MM.1S (cell line): ENCODE measurements around the gene TSPEAR.
"Not testable (repeated sequence)": the region's sequence is repeated elsewhere in the genome, so short reads cannot be mapped to it uniquely, and the experiment has no call there.

Experiments used
- DNase-seq: peaks from one replicate; pipeline ENCODE4 v3.0.0-alpha.2; 2015
- H2AFZ ChIP-seq: fragments of 300-600 bp; sonication (generic); 2 replicates; pipeline ENCODE4 v1.6.0; 2016; ENCODE audit warnings: antibody characterized with exemption, low read length
- H3F3A ChIP-seq: fragments of 300-600 bp; sonication (generic); 2 replicates; pipeline ENCODE4 v1.6.1; 2016; ENCODE audit warnings: mild to moderate bottlenecking, antibody characterized with exemption, low read length, moderate library complexity, mixed read lengths; ENCODE audit not compliant: insufficient read depth
- H3K27ac ChIP-seq: fragments of 300-600 bp; sonication (generic); 2 replicates; pipeline ENCODE4 v1.5.1; 2016; ENCODE audit warnings: mild to moderate bottlenecking, low read length
- H3K27me3 ChIP-seq: fragments of 300-600 bp; sonication (generic); replicated peaks from 2 replicates; pipeline ENCODE4 v1.6.0; 2016; ENCODE audit warnings: low read length; ENCODE audit not compliant: insufficient read depth
- H3K36me3 ChIP-seq: fragments of 300-600 bp; sonication (generic); replicated peaks from 2 replicates; pipeline ENCODE4 v1.6.1; 2016; ENCODE audit warnings: mild to moderate bottlenecking, low read length, mixed read lengths; ENCODE audit not compliant: insufficient read depth
- H3K4me1 ChIP-seq: fragments of 300-600 bp; sonication (generic); 2 replicates; pipeline ENCODE4 v1.6.1; 2016; ENCODE audit warnings: low read length, mixed read lengths
- H3K4me2 ChIP-seq: fragments of 300-600 bp; sonication (generic); 2 replicates; pipeline ENCODE4 v1.6.0; 2016; ENCODE audit warnings: low read depth, low read length
- H3K4me3 ChIP-seq: fragments of 300-600 bp; sonication (generic); 2 replicates; pipeline ENCODE4 v1.5.1; 2016; ENCODE audit warnings: low read length, mixed read lengths
- H3K79me2 ChIP-seq: fragments of 300-600 bp; sonication (generic); 2 replicates; pipeline ENCODE4 v1.6.1; 2016; ENCODE audit warnings: mixed run types, low read length, mixed read lengths
- H3K9ac ChIP-seq: fragments of 300-600 bp; sonication (generic); 2 replicates; pipeline ENCODE4 v1.6.1; 2016; ENCODE audit warnings: low read length, mixed read lengths
- H3K9me2 ChIP-seq: fragments of 300-600 bp; sonication (generic); replicated peaks from 2 replicates; pipeline ENCODE4 v1.6.1; 2016; ENCODE audit warnings: mild to moderate bottlenecking, low read length, mixed read lengths; ENCODE audit not compliant: insufficient read depth
- H3K9me3 ChIP-seq: fragments of 300-600 bp; sonication (generic); replicated peaks from 2 replicates; pipeline ENCODE4 v1.6.1; 2016; ENCODE audit warnings: mild to moderate bottlenecking, low read length, mixed read lengths; ENCODE audit not compliant: insufficient read depth
- H4K20me1 ChIP-seq: fragments of 300-600 bp; sonication (generic); 2 replicates; pipeline ENCODE4 v1.6.1; 2016; ENCODE audit warnings: mild to moderate bottlenecking, low read length, moderate library complexity, mixed read lengths; ENCODE audit not compliant: insufficient read depth
- CTCF ChIP-seq: fragments of 300-600 bp; sonication (generic); IDR thresholded peaks from 2 replicates; pipeline ENCODE4 v1.5.1; 2016; ENCODE audit warnings: antibody characterized with exemption, low read length, mixed read lengths
- EZH2 ChIP-seq: fragments of 300-600 bp; sonication (generic); optimal IDR thresholded peaks from 2 replicates; pipeline ENCODE3; 2017; ENCODE audit warnings: low read depth, mild to moderate bottlenecking, antibody characterized with exemption, low read length, mixed read lengths
- EZH2phosphoT487 ChIP-seq: fragments of 300-600 bp; sonication (generic); IDR thresholded peaks from 2 replicates; pipeline ENCODE4 v1.6.1; 2018; ENCODE audit warnings: antibody characterized with exemption, low read length

The TSPEAR gene

GRCh38 chr21:44687671-44688070 lies 23.7 kb downstream of the TSPEAR start:
- no peak overlapping the region for H3K4me2 ChIP-seq
- no peak for DNase-seq
- H3K4me3 ChIP-seq = no peak overlapping the region
- peaks cover 97% of the 10 kb centered on the region for H3K27me3 ChIP-seq
- H4K20me1 ChIP-seq = no peaks in the 10 kb centered on the region
- H3K79me2 ChIP-seq = no peaks in the 10 kb centered on the region
- no peaks in the 10 kb centered on the region for H3K36me3 ChIP-seq
- no peak for TF ChIP-seq EZH2
- TF ChIP-seq CTCF = no peak
- no peak for TF ChIP-seq EZH2phosphoT487
- no peaks in the 10 kb centered on the region for H3F3A ChIP-seq
- no peaks in the 10 kb centered on the region for H3K4me1 ChIP-seq
- no peaks in the 10 kb centered on the region for H3K9me2 ChIP-seq
- H2AFZ ChIP-seq = no peak overlapping the region
- no peak overlapping the region for H3K9ac ChIP-seq
- no peaks in the 10 kb centered on the region for H3K9me3 ChIP-seq
- no peak overlapping the region for H3K27ac ChIP-seq

DNA sequence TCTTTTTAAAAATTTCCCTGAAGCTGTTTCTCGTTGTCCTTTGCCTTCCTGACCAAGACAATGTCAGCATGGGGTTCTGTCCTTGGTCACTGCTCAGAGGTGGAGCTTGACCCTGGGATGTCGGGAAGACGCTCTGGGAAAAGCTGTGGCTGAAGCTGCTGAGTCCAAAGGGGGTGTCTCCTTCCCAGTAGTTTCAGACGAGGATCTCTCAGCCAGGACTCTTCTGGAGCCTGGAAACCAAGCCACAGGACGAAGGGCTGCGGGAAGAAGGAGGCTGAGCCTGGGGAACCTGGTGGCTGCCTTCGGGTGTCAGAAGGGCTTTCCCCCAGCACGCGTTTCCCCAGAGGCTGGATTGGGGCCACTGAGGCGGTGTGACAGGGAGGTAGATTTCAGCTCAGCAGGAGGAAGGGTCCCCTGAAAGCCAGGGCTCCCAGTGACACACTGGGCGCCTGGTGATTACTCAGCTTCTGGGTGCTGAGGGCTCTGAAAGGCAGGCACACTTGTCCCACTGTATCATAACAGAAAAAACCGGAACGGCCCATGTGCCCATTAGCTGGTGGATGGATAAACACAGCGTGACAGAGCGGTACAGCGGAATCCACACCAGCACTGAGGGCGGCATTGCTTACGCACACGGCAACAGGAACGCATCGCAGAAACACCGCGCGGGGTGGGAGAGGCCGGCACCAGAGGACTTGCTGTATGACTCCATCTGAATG lies 24.4 kb downstream of the TSPEAR start:
- no peaks in the 10 kb centered on the region for H3K36me3 ChIP-seq
- H3K9ac ChIP-seq = no peak overlapping the region
- H4K20me1 ChIP-seq = no peaks in the 10 kb centered on the region
- no peak overlapping the region for H3K4me3 ChIP-seq
- H3K9me2 ChIP-seq = no peaks in the 10 kb centered on the region
- no peak for DNase-seq
- no peak overlapping the region for H3K27ac ChIP-seq
- no peak overlapping the region for H3K4me2 ChIP-seq
- no peaks in the 10 kb centered on the region for H3K9me3 ChIP-seq
- no peak overlapping the region for H2AFZ ChIP-seq
- no peaks in the 10 kb centered on the region for H3K79me2 ChIP-seq
- no peaks in the 10 kb centered on the region for H3F3A ChIP-seq
- TF ChIP-seq EZH2 (no peak), CTCF (no peak), EZH2phosphoT487 (no peak)
- peaks cover 97% of the 10 kb centered on the region for H3K27me3 ChIP-seq
- no peaks in the 10 kb centered on the region for H3K4me1 ChIP-seq

- no peak overlapping the region for H3K27ac ChIP-seq
- H3K27me3 ChIP-seq = peaks cover 97% of the 10 kb centered on the region
- H3K4me2 ChIP-seq = no peak overlapping the region
- H3K9me2 ChIP-seq = no peaks in the 10 kb centered on the region
- H3K9me3 ChIP-seq = no peaks in the 10 kb centered on the region
- H3K9ac ChIP-seq = no peak overlapping the region
- H2AFZ ChIP-seq = no peak overlapping the region
- TF ChIP-seq EZH2 (no peak), EZH2phosphoT487 (no peak), CTCF (no peak)
- H3K4me1 ChIP-seq = no peaks in the 10 kb centered on the region
- H4K20me1 ChIP-seq = no peaks in the 10 kb centered on the region
- no peak overlapping the region for H3K4me3 ChIP-seq
- DNase-seq = no peak
- no peaks in the 10 kb centered on the region for H3F3A ChIP-seq
- H3K36me3 ChIP-seq = no peaks in the 10 kb centered on the region
- H3K79me2 ChIP-seq = no peaks in the 10 kb centered on the region
Measured at GRCh38 chr21:44686000-44686781, 25.2 kb downstream of the TSPEAR start.

DNA sequence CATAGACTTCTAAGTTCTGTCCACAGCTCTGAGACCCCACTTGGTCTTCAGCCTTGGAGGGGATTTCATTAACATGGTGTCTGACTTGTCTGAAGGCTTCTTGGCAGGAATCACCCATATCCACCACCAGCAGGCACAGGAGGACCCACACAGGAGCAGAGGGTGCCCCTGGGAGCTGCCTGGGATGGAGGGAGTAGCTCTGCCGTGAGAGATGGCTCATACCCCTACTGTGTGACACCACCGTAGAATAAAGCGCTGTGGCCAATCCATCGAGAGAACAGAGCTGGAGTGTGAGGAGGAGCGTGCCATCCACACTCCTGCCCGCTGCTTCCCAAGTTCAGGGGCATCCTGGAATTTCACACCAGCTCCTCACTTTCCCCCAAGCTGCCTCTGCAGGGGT lies 26.3 kb downstream of the TSPEAR start:
- H3K27me3 ChIP-seq = peaks cover 97% of the 10 kb centered on the region
- H3K4me2 ChIP-seq, H2AFZ ChIP-seq, H3K36me3 ChIP-seq, H3F3A ChIP-seq, H3K9me3 ChIP-seq, H4K20me1 ChIP-seq, H3K9me2 ChIP-seq, H3K79me2 ChIP-seq, H3K9ac ChIP-seq, H3K4me3 ChIP-seq, H3K4me1 ChIP-seq, H3K27ac ChIP-seq, DNase-seq: not testable (repeated sequence)
